Transverse colon (tissue), 4 donors: Measurements from ENCODE around the gene MTHFD1L. TPM values are rescaled to one million over a fixed set of nuclear protein-coding genes. Genes with fewer than 3 reads are reported as not detected.

Experiments used
- DNase-seq: peaks from one replicate; pipeline ENCODE4 v3.0.0-alpha.2; 2019
- H3K27ac ChIP-seq, 4 donors: fragments of 200-600 bp; sonication (generic); 2 replicates each; pipeline ENCODE4 v1.5.1; 2016 to 2018; ENCODE audit warnings: inconsistent platforms in 4 of 4
- H3K27me3 ChIP-seq: fragments of 200-600 bp; sonication (generic); 2 replicates; pipeline ENCODE4 v1.5.1; 2017; ENCODE audit warnings: inconsistent platforms
- H3K36me3 ChIP-seq, 4 donors: fragments of 200-600 bp; sonication (generic); 2 replicates each; pipeline ENCODE4 v1.5.1; 2017 to 2019; ENCODE audit warnings: inconsistent platforms in 4 of 4
- H3K4me1 ChIP-seq, 4 donors: fragments of 200-600 bp; sonication (generic); 2 replicates each; pipeline ENCODE4 v1.5.1; 2017 to 2020; ENCODE audit warnings: inconsistent platforms in 4 of 4
- H3K4me3 ChIP-seq, 4 donors: fragments of 200-600 bp; sonication (generic); 1 replicate in 1 of 4; 2 replicates in 3 of 4; pipeline versions ENCODE4 v1.5.1 to v1.6.1; 2017 to 2019; ENCODE audit warnings: inconsistent platforms in 4 of 4
- H3K9me3 ChIP-seq, 2 donors: fragments of 200-600 bp; sonication (generic); 2 replicates each; pipeline ENCODE4 v1.5.1; 2017 to 2019; ENCODE audit warnings: inconsistent platforms in 2 of 2
- EP300 ChIP-seq: sonication (generic); formaldehyde crosslinking; IDR thresholded peaks from one replicate; pipeline ENCODE4 v1.6.1; 2017; ENCODE audit warnings: antibody characterized with exemption, low read depth
- POLR2A ChIP-seq: fragments of 450-650 bp; IDR thresholded peaks from one replicate; pipeline ENCODE4 v1.6.1; 2016; ENCODE audit warnings: antibody characterized with exemption, mild to moderate bottlenecking, moderate library complexity
- POLR2AphosphoS5 ChIP-seq, 3 donors: sonication (generic); formaldehyde crosslinking; IDR thresholded peaks; one replicate each; pipeline ENCODE4 v1.6.1; 2016; ENCODE audit warnings: antibody characterized with exemption in 3 of 3
- WGBS, 2 donors: methylation state at CpG; one replicate each; pipeline ENCODE4 v1.1.5; 2018; ENCODE audit warnings: low coverage in 1 of 2; 5-methylcytosine and 5-hydroxymethylcytosine counted together
- in situ Hi-C, 4 donors: fragments of 200-750 bp; cut with MboI; loops; one replicate each; pipeline versions ENCODE4 v1.15.0 to v1.15.1; 2017; ENCODE audit warnings: low sequenced_read_pairs in 3 of 4, low pct_ligation_motif_present in 1 of 4, low pct_unique_long_range_greater_than_20kb in 1 of 4
- intact Hi-C: fragments of 100-400 bp; cut with DNase I; formaldehyde crosslinking; loops from one replicate; pipeline ENCODE4 v1.15.1; 2023; ENCODE audit warnings: low total_unique reads
- total RNA-seq, 4 donors: library from RNA; depleted of rRNA; stranded (reverse); fragments of >200 nt; gene quantifications; one replicate each; pipeline ENCODE4 v1.1.0, GENCODE V29; 2016
- TF ChIP-seq, protein P1 (sequence below), 5 experiments: fragments of 200-600 bp in 3 of 5; fragments of 450-650 bp in 2 of 5; sonication (generic) in 3 of 5; IDR thresholded peaks; 1 replicate in 2 of 5; 2 replicates in 3 of 5; pipeline ENCODE4 v1.5.1; 2016 to 2017; ENCODE audit warnings: antibody characterized with exemption in 5 of 5, inconsistent platforms in 3 of 5, mild to moderate bottlenecking in 2 of 5, moderate library complexity in 1 of 5

The MTHFD1L gene
- total RNA-seq, 4 donors from 2014 or later: 0.82 to 10.1 (median 5.4) TPM

DNA sequence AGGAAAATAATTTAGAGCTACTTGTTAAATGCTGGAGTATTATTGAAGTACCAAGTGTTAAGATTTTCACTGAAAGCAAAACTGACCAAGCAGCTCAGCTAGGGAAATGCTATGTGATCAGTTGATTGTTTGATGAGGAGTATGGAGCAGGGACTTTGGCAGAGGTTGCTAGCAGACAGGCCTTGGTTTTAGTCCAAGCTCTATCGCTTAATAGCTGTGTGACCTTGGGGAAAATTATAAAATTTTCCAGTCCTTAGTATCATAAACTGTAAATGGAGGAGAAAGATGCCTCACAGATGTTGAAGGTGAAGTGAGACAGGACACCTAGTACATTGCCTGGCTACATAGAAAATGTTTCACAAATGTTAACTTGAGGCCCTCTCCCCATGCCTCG is 136.6 kb downstream of the MTHFD1L start:
- H3K27ac ChIP-seq: no peak overlapping the region
- no peaks in the 10 kb centered on the region for H3K9me3 ChIP-seq
- no peaks in the 10 kb centered on the region for H3K27me3 ChIP-seq
- intact Hi-C loops: loop anchor here (10.0 kb wide), 1 partner anchor 97 kb away; no protein-coding TSS in a partner anchor
- WGBS, 2 donors: 78 to 86% methylated on average over 2 of the region's 2 CpGs
- H3K4me1 ChIP-seq: peaks cover 0 to 23% (median 10%) of the 10 kb centered on the region in 4 donors
- DNase-seq: no peak
- TF ChIP-seq, protein P1, sequence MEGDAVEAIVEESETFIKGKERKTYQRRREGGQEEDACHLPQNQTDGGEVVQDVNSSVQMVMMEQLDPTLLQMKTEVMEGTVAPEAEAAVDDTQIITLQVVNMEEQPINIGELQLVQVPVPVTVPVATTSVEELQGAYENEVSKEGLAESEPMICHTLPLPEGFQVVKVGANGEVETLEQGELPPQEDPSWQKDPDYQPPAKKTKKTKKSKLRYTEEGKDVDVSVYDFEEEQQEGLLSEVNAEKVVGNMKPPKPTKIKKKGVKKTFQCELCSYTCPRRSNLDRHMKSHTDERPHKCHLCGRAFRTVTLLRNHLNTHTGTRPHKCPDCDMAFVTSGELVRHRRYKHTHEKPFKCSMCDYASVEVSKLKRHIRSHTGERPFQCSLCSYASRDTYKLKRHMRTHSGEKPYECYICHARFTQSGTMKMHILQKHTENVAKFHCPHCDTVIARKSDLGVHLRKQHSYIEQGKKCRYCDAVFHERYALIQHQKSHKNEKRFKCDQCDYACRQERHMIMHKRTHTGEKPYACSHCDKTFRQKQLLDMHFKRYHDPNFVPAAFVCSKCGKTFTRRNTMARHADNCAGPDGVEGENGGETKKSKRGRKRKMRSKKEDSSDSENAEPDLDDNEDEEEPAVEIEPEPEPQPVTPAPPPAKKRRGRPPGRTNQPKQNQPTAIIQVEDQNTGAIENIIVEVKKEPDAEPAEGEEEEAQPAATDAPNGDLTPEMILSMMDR (IDR thresholded peaks at IDR 0.05): no peak
- TF ChIP-seq POLR2A: no peak
- no peak for TF ChIP-seq POLR2AphosphoS5 (IDR thresholded peaks at IDR 0.05)
- no peak for TF ChIP-seq EP300
- in situ Hi-C loops: loop anchor here in 1 of 4 donors (25.0 kb wide), 1 partner anchor 115 kb away; no protein-coding TSS in a partner anchor
- H3K4me3 ChIP-seq: no peak overlapping the region
- no peaks in the 10 kb centered on the region for H3K36me3 ChIP-seq

DNA sequence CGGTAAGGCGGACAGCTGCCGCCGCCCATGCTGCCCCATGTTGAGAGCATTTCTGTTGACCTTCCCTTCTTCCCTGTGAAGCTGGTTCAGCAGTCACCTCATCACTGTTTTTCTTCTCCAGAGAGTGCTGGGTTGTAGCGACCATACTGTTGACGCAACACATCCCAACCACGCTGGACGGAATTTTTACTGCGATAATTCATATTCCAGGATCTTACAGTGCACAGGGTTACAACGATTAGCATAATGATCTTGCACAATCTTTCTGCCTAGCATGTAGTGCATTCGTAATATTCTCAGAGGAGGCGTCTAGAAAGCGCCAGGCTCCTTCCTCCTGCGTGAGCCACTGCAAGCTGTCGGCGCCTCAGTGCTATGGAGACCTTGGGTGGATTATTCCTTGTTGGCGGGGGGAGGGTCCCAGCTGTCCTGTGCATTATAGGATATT is 137.0 kb downstream of the MTHFD1L start:
- Histone ChIP-seq H3K36me3 (no peaks in the 10 kb centered on the region), H3K9me3 (no peaks in the 10 kb centered on the region), H3K4me3 (no peak overlapping the region), H3K27ac (no peak overlapping the region), H3K4me1 (peaks cover 0 to 23% (median 10%) of the 10 kb centered on the region in 4 donors), H3K27me3 (no peaks in the 10 kb centered on the region)
- no peak for TF ChIP-seq POLR2A
- TF ChIP-seq, protein P1 (IDR thresholded peaks at IDR 0.05): no peak
- no peak for TF ChIP-seq EP300
- TF ChIP-seq POLR2AphosphoS5 (IDR thresholded peaks at IDR 0.05): no peak
- intact Hi-C loops: loop anchor here (10.0 kb wide), 1 partner anchor 98 kb away; no protein-coding TSS in a partner anchor
- 97 to 100% methylated on average over 4 to 17 of the region's 17 CpGs for WGBS, 2 donors
- DNase-seq: no peak
- in situ Hi-C loops: loop anchor here in 1 of 4 donors (25.0 kb wide), 1 partner anchor 115 kb away; no protein-coding TSS in a partner anchor

DNA sequence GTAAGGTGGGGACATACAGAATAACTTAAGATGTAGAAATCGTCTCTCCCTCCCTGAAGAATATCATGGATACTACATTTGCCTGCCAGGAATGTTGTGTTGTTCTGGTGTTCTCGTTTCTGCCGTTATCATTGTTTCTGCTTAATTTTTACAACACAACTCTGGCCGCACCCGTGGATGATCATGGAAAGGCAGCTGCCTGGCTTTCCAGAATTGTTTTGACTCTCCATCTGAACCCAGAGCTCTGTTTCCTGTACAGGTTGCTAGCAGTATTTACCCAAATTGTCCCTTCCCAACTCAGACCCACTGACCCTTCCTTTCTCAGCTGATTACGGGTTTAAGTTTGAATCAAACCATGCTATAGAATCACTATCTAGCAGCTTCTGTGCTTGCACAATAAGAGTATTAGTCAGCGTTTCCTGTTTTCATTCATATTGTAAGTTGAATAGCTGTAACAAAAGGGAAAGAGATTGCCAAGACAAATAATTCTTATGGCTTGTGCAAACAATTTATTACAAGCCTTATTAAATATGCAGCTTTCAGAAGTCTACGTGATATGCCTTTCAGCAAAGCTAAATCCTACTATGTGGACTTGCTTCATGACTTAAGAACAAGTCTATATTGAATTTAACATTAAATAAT is 139.0 kb downstream of the MTHFD1L start:
- in situ Hi-C loops: loop anchor here in 1 of 4 donors (25.0 kb wide), 1 partner anchor 117 kb away; no protein-coding TSS in a partner anchor
- TF ChIP-seq POLR2A (no peak), POLR2AphosphoS5 (IDR thresholded peaks at IDR 0.05) (peak in 1 of 3 donors; percentile 27), EP300 (no peak)
- TF ChIP-seq, protein P1 (IDR thresholded peaks at IDR 0.05): no peak
- DNase-seq: no peak
- Histone ChIP-seq H3K27me3 (no peaks in the 10 kb centered on the region), H3K4me1 (peaks cover 0 to 21% (median 10%) of the 10 kb centered on the region in 4 donors), H3K36me3 (no peaks in the 10 kb centered on the region), H3K27ac (peak overlapping the region; percentile 31 to 45 (median 39)), H3K9me3 (no peaks in the 10 kb centered on the region), H3K4me3 (no peak overlapping the region)
- intact Hi-C loops: loop anchor here (10.0 kb wide), 1 partner anchor 100 kb away; no protein-coding TSS in a partner anchor
- WGBS, 2 donors: 14 to 27% methylated on average over 7 to 8 of the region's 8 CpGs

DNA sequence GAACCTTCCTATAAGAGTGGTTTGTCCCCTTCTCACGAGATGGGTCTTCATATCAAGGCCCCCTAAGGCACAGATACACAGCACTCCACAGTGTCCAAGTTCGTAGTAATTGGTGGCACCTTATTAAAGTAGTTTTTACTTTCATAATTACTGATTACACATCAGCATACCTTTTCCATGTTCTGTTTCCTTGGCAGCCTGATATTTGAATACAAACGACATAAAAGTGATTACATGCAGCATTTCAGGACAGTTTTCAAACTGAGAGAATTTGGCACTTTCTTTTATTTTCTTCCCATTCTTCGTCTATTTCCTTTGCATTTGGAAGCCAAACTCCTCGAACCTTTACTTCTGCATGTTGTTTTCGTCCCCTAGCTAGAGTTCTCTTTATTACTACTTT is 139.7 kb downstream of the MTHFD1L start:
- H3K4me3 ChIP-seq: no peak overlapping the region
- peak overlapping the region in 2 of 4 donors; percentile 42 to 45 for H3K27ac ChIP-seq
- in situ Hi-C loops: loop anchor here in 1 of 4 donors (25.0 kb wide), 1 partner anchor 118 kb away; no protein-coding TSS in a partner anchor

More for the DNA sequence above, 139.7 kb downstream of the MTHFD1L start:
- intact Hi-C loops: loop anchor here (10.0 kb wide), 1 partner anchor 100 kb away; no protein-coding TSS in a partner anchor
- TF ChIP-seq, protein P1 (IDR thresholded peaks at IDR 0.05): no peak
- TF ChIP-seq EP300: no peak
- no peak for TF ChIP-seq POLR2AphosphoS5 (IDR thresholded peaks at IDR 0.05)
- no peak for TF ChIP-seq POLR2A
- Histone ChIP-seq H3K36me3 (no peaks in the 10 kb centered on the region), H3K27me3 (no peaks in the 10 kb centered on the region), H3K9me3 (no peaks in the 10 kb centered on the region), H3K4me1 (peaks cover 0 to 16% (median 10%) of the 10 kb centered on the region in 4 donors)
- 78 to 89% methylated on average over 6 of the region's 6 CpGs for WGBS, 2 donors
- DNase-seq: no peak
